ENCODE measurements around the gene ERV3-1. TPM values are rescaled to one million over a fixed set of nuclear protein-coding genes. Genes with fewer than 3 reads are reported as not detected.
"Not testable (repeated sequence)": the region's sequence is repeated elsewhere in the genome, so short reads cannot be mapped to it uniquely, and the experiment has no call there.

ERV3-1 gene
- total and polyA plus RNA-seq, 2 experiments from 2014 or later = 6.4 to 8.1 TPM

- H3K9me3 ChIP-seq (ENCODE audit: low read depth); H3K4me2 ChIP-seq (ENCODE audit: unreplicated experiment); H3K4me3 ChIP-seq; H3K4me1 ChIP-seq (ENCODE audit: insufficient read depth); H2AFZ ChIP-seq; H3K36me3 ChIP-seq (ENCODE audit: low read depth); H4K20me1 ChIP-seq (ENCODE audit: insufficient read depth); DNase-seq; H3K27me3 ChIP-seq (replicated peaks; ENCODE audit: insufficient read depth); H3K9ac ChIP-seq; H3K9me2 ChIP-seq (ENCODE audit: insufficient read depth); in situ Hi-C loops (cut with MboI); H3K27ac ChIP-seq; H3F3A ChIP-seq (ENCODE audit: insufficient read depth): not testable (repeated sequence)
- WGBS, 2 experiments (ENCODE audit: low coverage in 1 of 2, low lambda C conversion rate in 2 of 2, missing lambda C conversion rate in 2 of 2) = 91 to 100% methylated on average over 2 of the region's 2 CpGs
- H3K79me2 ChIP-seq (ENCODE audit: insufficient read depth) = peaks cover 34% of the 10 kb centered on the region
Observed at GRCh38 chr7:65045589-65045988, 39.1 kb upstream of the ERV3-1 start.

GRCh38 chr7:65038767-65039166 lies 32.3 kb upstream of the ERV3-1 start:
- 0 to 1% methylated on average over 8 to 19 of the region's 35 CpGs for WGBS, 2 experiments (ENCODE audit: low coverage in 1 of 2, low lambda C conversion rate in 2 of 2, missing lambda C conversion rate in 2 of 2)
- in situ Hi-C loops (cut with MboI) = not testable (repeated sequence)
- H3K79me2 ChIP-seq (ENCODE audit: insufficient read depth) = peaks cover 41% of the 10 kb centered on the region

GRCh38 chr7:65037740-65038688 lies 31.5 kb upstream of the ERV3-1 start:
- TF ChIP-seq EZH2phosphoT487 (IDR thresholded peaks at IDR 0.05; ENCODE audit: insufficient read depth, low read depth) = no peak
- no peak for TF ChIP-seq EZH2 (IDR thresholded peaks at IDR 0.05; ENCODE audit: insufficient read depth, poor library complexity, severe bottlenecking)
- Histone ChIP-seq H3K9me2 (ENCODE audit: insufficient read depth) (no peaks in the 10 kb centered on the region), H4K20me1 (ENCODE audit: insufficient read depth) (no peaks in the 10 kb centered on the region; the same call in 1 of the 2 replicates), H3K4me2 (ENCODE audit: unreplicated experiment) (peak overlapping the region; percentile 38), H3K27ac (peak overlapping the region; percentile 49), H3K27me3 (replicated peaks; ENCODE audit: insufficient read depth) (no peaks in the 10 kb centered on the region), H3K4me1 (ENCODE audit: insufficient read depth) (peaks cover 10% of the 10 kb centered on the region), H3K4me3 (peak overlapping the region; percentile 84), H3K36me3 (ENCODE audit: low read depth) (no peaks in the 10 kb centered on the region), H2AFZ (peak overlapping the region; percentile 85), H3F3A (ENCODE audit: insufficient read depth) (peaks cover 11% of the 10 kb centered on the region), H3K79me2 (ENCODE audit: insufficient read depth) (peaks cover 34% of the 10 kb centered on the region), H3K9me3 (ENCODE audit: low read depth) (no peaks in the 10 kb centered on the region), H3K9ac (peak overlapping the region; percentile 89)
- peak; percentile 97 for DNase-seq
- 2 to 7% methylated on average over 11 to 56 of the region's 92 CpGs for WGBS, 2 experiments (ENCODE audit: low coverage in 1 of 2, low lambda C conversion rate in 2 of 2, missing lambda C conversion rate in 2 of 2)
- in situ Hi-C loops (cut with MboI) = no loop called here

More at GRCh38 chr7:65038767-65039166, 32.3 kb upstream of the ERV3-1 start:
- Histone ChIP-seq H3K4me3 (peak overlapping the region; percentile 73), H3K9ac (peak overlapping the region; percentile 89), H3F3A (ENCODE audit: insufficient read depth) (peaks cover 11% of the 10 kb centered on the region), H3K27ac (peak overlapping the region; percentile 30), H2AFZ (peak overlapping the region; percentile 68), H3K4me2 (ENCODE audit: unreplicated experiment) (peak overlapping the region; percentile 87)
- H3K4me1 ChIP-seq (ENCODE audit: insufficient read depth); H3K36me3 ChIP-seq (ENCODE audit: low read depth); H3K27me3 ChIP-seq (replicated peaks; ENCODE audit: insufficient read depth); H4K20me1 ChIP-seq (ENCODE audit: insufficient read depth); H3K9me2 ChIP-seq (ENCODE audit: insufficient read depth); H3K9me3 ChIP-seq (ENCODE audit: low read depth): not testable (repeated sequence)
- peak; percentile 57 for DNase-seq

GRCh38 chr7:65036526-65036925 lies 30.0 kb upstream of the ERV3-1 start:
- H3K4me2 ChIP-seq (ENCODE audit: unreplicated experiment); H3K36me3 ChIP-seq (ENCODE audit: low read depth); H4K20me1 ChIP-seq (ENCODE audit: insufficient read depth); DNase-seq; H3K9ac ChIP-seq; H3K27ac ChIP-seq; H3K4me1 ChIP-seq (ENCODE audit: insufficient read depth); in situ Hi-C loops (cut with MboI); H3K4me3 ChIP-seq; H3K27me3 ChIP-seq (replicated peaks; ENCODE audit: insufficient read depth); H3K9me3 ChIP-seq (ENCODE audit: low read depth); H3K9me2 ChIP-seq (ENCODE audit: insufficient read depth): not testable (repeated sequence)
- Histone ChIP-seq H3K79me2 (ENCODE audit: insufficient read depth) (peaks cover 24% of the 10 kb centered on the region), H2AFZ (peak overlapping the region; percentile 56; the same call in 1 of the 2 replicates), H3F3A (ENCODE audit: insufficient read depth) (peaks cover 11% of the 10 kb centered on the region)
- 23 to 26% methylated on average over 2 of the region's 2 CpGs for WGBS, 2 experiments (ENCODE audit: low coverage in 1 of 2, low lambda C conversion rate in 2 of 2, missing lambda C conversion rate in 2 of 2)

GRCh38 chr7:65035469-65035868 lies 29.0 kb upstream of the ERV3-1 start:
- H3K4me1 ChIP-seq (ENCODE audit: insufficient read depth); H3K9me3 ChIP-seq (ENCODE audit: low read depth); in situ Hi-C loops (cut with MboI); H3K4me2 ChIP-seq (ENCODE audit: unreplicated experiment); H3K36me3 ChIP-seq (ENCODE audit: low read depth); H3K27me3 ChIP-seq (replicated peaks; ENCODE audit: insufficient read depth); H4K20me1 ChIP-seq (ENCODE audit: insufficient read depth); H3K4me3 ChIP-seq; H3K9me2 ChIP-seq (ENCODE audit: insufficient read depth); DNase-seq; H3K9ac ChIP-seq; H2AFZ ChIP-seq; H3K27ac ChIP-seq: not testable (repeated sequence)
- Histone ChIP-seq H3F3A (ENCODE audit: insufficient read depth) (peaks cover 11% of the 10 kb centered on the region), H3K79me2 (ENCODE audit: insufficient read depth) (peaks cover 15% of the 10 kb centered on the region)

- H3K79me2 ChIP-seq (ENCODE audit: insufficient read depth); H3F3A ChIP-seq (ENCODE audit: insufficient read depth); H3K4me1 ChIP-seq (ENCODE audit: insufficient read depth); H3K27me3 ChIP-seq (replicated peaks; ENCODE audit: insufficient read depth); H3K9ac ChIP-seq; H3K4me2 ChIP-seq (ENCODE audit: unreplicated experiment); H2AFZ ChIP-seq; H3K27ac ChIP-seq; H3K4me3 ChIP-seq; H3K9me3 ChIP-seq (ENCODE audit: low read depth); in situ Hi-C loops (cut with MboI); H4K20me1 ChIP-seq (ENCODE audit: insufficient read depth); H3K9me2 ChIP-seq (ENCODE audit: insufficient read depth); H3K36me3 ChIP-seq (ENCODE audit: low read depth): not testable (repeated sequence)
- 59 to 66% methylated on average over 8 to 10 of the region's 10 CpGs for WGBS, 2 experiments (ENCODE audit: low coverage in 1 of 2, low lambda C conversion rate in 2 of 2, missing lambda C conversion rate in 2 of 2)
- DNase-seq = peak; percentile 33
Observed at GRCh38 chr7:65034120-65034782, 27.8 kb upstream of the ERV3-1 start.

GRCh38 chr7:65033391-65033790 lies 26.9 kb upstream of the ERV3-1 start:
- H3K4me1 ChIP-seq (ENCODE audit: insufficient read depth); H3K27me3 ChIP-seq (replicated peaks; ENCODE audit: insufficient read depth): not testable (repeated sequence)

More at GRCh38 chr7:65033391-65033790, 26.9 kb upstream of the ERV3-1 start:
- H3K9me2 ChIP-seq (ENCODE audit: insufficient read depth); H2AFZ ChIP-seq; H3K4me3 ChIP-seq; H3K79me2 ChIP-seq (ENCODE audit: insufficient read depth); H3K4me2 ChIP-seq (ENCODE audit: unreplicated experiment); H3K36me3 ChIP-seq (ENCODE audit: low read depth); in situ Hi-C loops (cut with MboI); H3K27ac ChIP-seq; H3K9ac ChIP-seq; H3K9me3 ChIP-seq (ENCODE audit: low read depth); DNase-seq; H4K20me1 ChIP-seq (ENCODE audit: insufficient read depth); H3F3A ChIP-seq (ENCODE audit: insufficient read depth): not testable (repeated sequence)
- 60 to 85% methylated on average over 1 to 30 of the region's 30 CpGs for WGBS, 2 experiments (ENCODE audit: low coverage in 1 of 2, low lambda C conversion rate in 2 of 2, missing lambda C conversion rate in 2 of 2)
